HG02870 (cell line): ENCODE results near the gene TENM4.
A peak's percentile ranks its signal among the peaks of the same experiment; 100 is the strongest.

ENCODE experiments used
- ATAC-seq: cut with Tn5 transposase; IDR thresholded peaks from one replicate; pipeline ENCODE4 v1.9.1; 2021; ENCODE audit warnings: mild to moderate bottlenecking, moderate library complexity; ENCODE audit not compliant: unreplicated experiment

TENM4 gene

DNA sequence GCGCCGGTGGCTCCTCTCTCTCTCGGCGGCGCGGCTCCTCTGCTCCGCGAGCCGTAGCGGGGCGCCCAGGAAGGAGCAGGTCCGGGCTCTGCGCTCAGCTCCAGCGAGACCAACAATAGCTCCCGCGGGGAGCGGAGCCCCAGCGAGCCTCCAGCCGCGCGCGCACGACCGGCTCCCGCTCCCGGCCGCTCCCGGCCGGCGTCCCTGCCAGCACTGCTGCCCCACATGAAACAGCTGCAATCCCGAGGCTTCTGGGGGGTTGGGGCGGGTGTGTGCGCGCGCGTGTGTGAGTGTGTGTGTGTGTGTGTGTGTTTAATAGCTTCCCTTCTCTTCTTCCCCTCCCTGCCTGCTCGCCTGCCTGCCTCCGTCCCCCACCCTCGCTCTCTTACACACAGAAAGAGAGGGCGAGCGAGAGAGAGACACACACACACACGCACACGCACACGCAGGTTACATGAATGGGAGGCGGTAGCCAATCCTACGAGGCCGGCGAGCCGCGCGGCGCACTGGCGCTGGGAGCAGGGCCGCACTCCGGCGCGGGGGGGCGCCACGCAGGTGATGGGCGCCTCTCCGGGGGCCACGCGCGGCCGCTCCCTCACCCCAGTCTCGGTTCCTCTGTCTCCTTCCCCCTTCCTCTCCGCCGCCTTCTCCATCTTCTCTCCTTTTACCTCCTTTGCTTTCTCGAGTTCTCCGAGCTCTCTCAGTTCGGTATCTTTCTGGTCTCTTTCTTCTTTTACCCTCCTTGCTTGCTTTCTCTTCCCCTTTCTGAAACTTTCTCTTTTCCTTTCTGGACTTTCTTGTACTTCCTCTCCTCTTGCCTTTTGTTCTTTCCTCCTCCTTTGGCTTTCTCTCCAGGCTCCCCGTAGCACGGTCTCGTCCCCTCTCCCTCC is at the start of gene TENM4:
TENM4 (minus strand) TSS at position 460 of the 890 bp plus-strand sequence. CDS start 371,086 bp downstream, outside the sequence.
- ATAC-seq: peak; percentile 40

- no peak for ATAC-seq
Measured at GRCh38 chr11:79488286-79488685, 47.5 kb upstream of the TENM4 start.

DNA sequence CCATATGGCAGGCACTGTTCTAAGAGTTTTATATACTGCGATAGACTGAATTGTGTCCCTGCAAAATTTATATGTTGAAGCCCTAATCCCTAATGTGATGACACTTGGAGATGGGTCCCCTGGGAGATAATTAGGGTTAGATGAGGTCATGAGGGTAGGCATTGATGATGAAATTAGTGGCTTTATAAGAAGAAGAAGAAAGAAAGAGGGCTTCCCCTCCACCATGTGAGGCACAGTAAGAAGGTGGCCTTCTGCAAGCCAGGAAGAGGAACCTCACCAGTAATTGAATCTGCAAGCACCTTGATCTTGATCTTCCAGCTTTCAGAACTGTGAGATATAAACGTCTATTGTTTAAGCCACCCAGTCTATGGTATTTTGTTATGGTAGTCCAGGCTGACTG is 46.6 kb upstream of the TENM4 start:
- ATAC-seq: no peak

- no peak for ATAC-seq
Measured at GRCh38 chr11:79486242-79486984, 45.6 kb upstream of the TENM4 start.

GRCh38 chr11:79485694-79486093 is 44.9 kb upstream of the TENM4 start:
- no peak for ATAC-seq

- ATAC-seq: no peak
Measured at GRCh38 chr11:79484872-79485271, 44.0 kb upstream of the TENM4 start.

- peak; percentile 93 for ATAC-seq
Measured at GRCh38 chr11:79482800-79483199, 42.0 kb upstream of the TENM4 start.

- peak; percentile 31 for ATAC-seq
Measured at GRCh38 chr11:79481795-79482194, 41.0 kb upstream of the TENM4 start.

DNA sequence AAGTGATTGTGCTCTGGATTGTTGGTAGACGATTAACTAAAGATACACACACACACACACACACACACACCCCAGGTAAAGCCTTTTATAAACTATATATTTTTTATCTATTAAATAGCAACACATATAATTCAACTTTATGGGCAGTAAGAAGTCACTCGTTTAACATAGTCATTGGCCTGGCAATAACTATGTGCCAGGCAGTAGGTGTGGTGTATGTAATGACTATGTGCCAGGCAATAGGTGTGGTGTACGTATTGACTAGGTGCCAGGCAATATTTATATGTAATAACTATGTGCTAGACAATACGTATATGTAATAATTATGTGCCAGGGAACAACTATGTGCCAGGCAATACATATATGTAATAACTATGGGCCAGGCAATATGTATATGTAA is 40.0 kb upstream of the TENM4 start:
- no peak for ATAC-seq

DNA sequence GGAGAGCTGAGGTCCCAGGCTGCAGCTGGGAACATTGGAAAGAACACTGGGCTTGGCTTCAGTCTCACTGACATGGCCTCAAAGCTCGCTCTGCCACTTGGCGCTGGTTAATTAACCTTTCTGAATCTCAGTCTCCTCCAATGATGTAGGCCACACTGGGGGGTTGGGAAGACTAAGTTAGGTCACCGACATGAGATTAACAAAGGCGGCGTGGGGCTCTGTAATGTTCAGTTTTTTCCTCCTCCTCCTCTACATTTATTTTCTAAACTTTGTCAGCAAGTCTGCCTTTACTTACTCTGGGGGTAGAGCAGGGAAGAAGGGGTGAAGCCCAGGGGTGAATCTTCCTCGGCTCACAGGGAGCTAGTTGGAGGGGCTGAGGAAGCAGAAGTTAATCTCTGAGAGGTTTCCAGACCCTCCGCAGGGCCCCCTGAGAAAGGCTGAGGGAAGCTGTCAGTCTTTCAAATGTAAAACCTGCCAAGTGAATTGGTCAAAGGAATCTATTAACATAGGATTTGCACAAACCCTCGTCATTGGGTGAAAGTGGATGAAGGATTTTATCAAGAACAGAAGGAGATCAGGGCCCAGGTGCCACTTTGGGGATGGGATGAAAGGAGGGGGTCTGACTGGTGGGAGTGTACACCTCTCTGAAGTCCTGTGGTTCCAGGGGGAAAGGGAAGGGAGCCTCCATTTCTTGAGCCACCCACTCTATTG is 32.1 kb upstream of the TENM4 start:
- ATAC-seq: no peak

- ATAC-seq: no peak
Measured at GRCh38 chr11:79471071-79471844, 30.4 kb upstream of the TENM4 start.

GRCh38 chr11:79470161-79470560 is 29.3 kb upstream of the TENM4 start:
- ATAC-seq: no peak

DNA sequence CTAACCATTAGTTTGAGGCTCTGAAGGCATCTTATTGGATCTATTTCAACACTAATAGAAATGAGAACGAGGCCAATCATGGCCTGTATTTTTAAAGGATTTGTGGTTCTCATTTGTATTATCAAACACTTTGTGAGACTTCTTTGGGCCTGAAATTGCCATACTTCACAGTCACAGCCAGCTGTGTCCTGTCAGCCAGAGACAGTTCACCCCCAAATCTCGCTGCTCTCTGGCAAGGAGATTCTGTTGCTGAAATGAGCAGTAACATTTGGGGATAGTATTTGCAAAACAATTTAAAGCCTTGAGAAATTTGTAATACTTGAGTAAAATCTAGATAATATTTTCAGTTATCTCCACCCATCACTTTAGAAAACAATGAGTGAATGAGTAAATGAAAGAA is 26.9 kb upstream of the TENM4 start:
- no peak for ATAC-seq

GRCh38 chr11:79466411-79466810 is 25.6 kb upstream of the TENM4 start:
- ATAC-seq: no peak

GRCh38 chr11:79465160-79465559 is 24.3 kb upstream of the TENM4 start:
- ATAC-seq: no peak

DNA sequence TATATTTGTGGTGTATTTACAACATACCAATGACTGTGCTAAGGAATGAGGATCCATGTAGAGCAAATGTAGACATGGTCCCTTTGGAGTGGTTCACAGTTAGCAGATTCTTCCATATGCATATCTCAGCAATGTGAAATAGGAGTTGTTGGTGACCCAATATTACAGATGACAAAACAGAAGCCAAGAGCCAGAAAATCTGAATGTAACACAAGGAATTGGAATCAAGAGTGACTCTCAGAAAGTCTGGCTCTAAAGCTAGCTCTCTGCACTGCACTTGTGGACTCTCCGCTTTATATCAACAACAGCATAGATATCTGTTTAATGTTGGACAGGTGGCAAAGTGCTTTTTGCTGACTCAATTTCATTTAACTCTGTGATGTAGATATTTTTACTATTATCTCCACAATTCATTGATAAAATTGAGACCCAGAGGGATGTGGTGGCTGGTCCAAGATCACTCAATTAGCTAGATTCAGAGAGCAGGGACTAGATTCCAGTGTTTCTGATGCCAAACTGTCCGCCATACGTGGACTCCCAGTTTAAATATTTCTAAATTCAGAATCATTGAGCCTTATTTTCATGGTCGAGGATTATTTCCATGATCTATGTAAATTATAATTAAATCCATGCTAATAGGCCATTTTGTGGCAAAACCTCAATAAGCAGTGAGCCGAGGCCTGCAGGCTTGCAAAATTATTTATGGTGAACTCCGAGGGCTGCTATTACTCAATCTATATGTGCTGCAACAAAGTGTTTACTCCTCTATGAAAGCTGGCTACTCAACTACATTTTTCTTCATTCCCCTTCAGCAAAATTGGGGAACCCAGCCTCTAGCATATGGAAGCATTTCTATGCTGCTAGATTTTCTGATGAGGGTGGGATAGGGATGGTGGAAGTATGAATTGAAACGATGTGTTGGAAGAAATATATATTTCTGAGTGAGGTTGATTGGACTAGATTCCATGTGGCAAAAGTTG is 21.1 kb upstream of the TENM4 start:
- no peak for ATAC-seq

DNA sequence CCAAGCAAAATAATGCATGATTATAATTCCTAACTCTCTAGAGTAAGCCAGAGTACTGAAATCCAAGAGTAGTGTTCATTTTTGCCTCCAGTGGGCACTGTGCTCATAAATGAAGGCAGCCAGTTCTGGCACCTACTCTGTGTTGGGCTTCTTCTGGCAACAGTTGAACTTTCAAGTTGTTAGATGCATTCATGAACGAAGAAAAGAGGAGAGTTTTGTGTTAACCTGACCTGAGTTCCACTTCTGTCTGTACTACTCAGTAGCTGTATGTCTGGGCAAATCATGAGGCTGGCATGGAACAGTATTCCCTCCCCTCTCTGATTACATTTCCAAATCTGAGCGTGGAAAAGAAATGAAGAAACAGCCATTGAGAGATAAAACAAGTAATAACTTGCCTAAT is 20.3 kb upstream of the TENM4 start:
- no peak for ATAC-seq

DNA sequence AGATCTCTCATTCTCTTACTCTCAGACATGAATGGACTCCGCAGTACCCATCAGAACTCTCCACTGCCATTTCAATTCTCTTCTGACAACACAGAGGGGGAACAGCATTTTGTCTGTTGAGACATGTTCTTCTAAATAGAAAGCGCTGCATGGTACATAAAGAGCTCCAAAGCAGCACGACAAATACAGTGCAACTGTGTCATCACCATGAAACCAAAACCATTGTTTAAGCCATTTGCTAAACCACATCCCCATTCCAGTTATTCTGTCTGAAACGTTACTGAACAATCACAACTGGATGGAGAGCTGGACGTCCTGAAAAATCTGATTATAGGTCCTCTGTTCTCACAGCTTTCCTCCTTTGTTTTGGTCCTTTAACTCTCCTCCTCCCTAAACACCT is 17.9 kb upstream of the TENM4 start:
- no peak for ATAC-seq

- no peak for ATAC-seq
Measured at GRCh38 chr11:79456501-79456900, 15.7 kb upstream of the TENM4 start.

DNA sequence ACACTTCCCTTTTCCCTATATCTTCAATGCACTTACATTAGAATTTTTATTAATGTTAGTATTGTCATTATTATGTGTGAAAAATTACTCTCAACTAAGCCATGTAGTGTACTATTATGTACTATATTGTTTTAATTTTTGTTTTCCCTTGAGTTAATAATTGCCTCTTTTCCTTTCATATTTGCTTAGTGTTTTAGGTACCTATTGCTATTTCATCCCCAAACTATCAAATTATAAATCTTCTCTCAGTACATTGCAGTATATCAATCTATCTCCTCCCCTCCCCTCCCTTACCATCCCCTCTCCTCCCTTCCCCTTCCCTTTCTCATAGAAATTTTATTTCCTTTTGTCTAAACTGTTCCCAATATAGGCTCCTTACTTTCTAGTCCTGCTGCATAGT is 12.8 kb upstream of the TENM4 start:
- no peak for ATAC-seq
